SH-SY5Y (cell line): ENCODE data around the gene APOC3.

Experiments
- GATA2 ChIP-seq: IDR thresholded peaks from 2 replicates; pipeline ENCODE4 v1.6.1; 2011; ENCODE audit warnings: mild to moderate bottlenecking, low read depth, low read length
- GATA3 ChIP-seq: IDR thresholded peaks from 2 replicates; pipeline ENCODE4 v1.6.1; 2011; ENCODE audit warnings: low read depth, mild to moderate bottlenecking, low read length, moderate library complexity

DNA sequence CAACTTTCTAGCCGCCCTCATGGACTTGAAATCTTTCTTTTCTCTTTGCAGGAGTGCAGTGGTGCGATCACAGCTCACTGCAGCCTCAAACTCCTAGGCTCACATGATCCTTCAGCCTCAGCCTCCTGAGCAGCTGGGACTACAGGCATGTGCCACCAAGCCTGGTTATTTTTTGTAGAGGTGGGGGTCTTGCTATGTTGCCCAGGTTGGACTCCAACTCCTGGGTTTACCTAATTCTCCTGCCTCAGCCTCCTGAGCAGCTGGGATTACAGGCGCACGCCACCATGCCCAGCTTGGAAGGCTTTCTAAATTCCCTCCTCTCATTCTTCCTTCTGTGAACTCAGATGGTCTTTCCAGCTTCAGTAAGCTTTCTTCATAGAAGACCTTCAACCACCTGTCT, 12.4 kb downstream of the APOC3 start:
- TF ChIP-seq GATA2 (no peak), GATA3 (no peak)
